ENCODE data around the gene CDH16.
"Not testable (repeated sequence)": the region's sequence is repeated elsewhere in the genome, so short reads cannot be mapped to it uniquely, and the experiment has no call there.

CDH16 gene

DNA sequence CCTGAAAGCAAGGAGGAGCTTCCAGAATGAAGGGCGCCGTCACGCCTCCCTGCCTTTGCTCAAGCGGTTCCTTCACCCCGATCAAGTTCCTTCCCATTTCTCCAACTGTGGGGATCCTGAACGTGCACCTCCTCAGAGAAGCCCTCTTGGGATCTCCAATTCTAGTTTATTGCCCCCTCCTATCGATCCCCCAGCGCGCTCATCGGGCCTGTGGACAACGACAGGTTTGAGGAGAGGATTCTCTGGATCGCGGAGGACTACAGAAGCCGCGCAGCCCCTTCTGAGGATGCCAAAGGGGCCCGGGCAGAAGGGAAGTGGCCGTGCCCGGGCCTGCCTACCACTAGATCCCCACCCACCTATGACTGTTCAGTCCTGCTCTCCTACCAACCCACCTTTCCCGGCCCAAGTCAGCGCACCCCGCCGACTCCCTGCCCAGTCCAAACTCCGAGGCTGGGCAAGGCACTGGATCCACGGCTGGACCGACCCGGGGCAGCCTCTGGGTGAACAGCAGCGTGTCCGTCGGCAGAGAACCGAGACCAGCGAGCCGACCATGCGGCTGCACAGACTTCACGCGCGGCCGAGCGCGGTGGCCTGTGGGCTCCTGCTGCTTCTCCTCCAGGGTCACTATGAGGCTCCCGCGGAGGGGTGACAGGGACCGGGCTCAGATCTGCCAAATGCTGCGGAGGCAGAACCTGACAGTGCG is 29.6 kb upstream of the CDH16 start:
- Histone ChIP-seq H3K4me3 (ENCODE audit: low read depth, low read length) (peak overlapping the region; percentile 51), H3K36me3 (replicated peaks) (peaks cover 4% of the 10 kb centered on the region), H3K27me3 (replicated peaks) (peaks cover 9% of the 10 kb centered on the region), H3K27ac (no peak overlapping the region)
- no peak for DNase-seq
- in situ Hi-C loops (cut with HindIII; ENCODE audit: low pct_ligation_motif_present, low sequenced_read_pairs): no loop called here
- TF ChIP-seq, protein P1, sequence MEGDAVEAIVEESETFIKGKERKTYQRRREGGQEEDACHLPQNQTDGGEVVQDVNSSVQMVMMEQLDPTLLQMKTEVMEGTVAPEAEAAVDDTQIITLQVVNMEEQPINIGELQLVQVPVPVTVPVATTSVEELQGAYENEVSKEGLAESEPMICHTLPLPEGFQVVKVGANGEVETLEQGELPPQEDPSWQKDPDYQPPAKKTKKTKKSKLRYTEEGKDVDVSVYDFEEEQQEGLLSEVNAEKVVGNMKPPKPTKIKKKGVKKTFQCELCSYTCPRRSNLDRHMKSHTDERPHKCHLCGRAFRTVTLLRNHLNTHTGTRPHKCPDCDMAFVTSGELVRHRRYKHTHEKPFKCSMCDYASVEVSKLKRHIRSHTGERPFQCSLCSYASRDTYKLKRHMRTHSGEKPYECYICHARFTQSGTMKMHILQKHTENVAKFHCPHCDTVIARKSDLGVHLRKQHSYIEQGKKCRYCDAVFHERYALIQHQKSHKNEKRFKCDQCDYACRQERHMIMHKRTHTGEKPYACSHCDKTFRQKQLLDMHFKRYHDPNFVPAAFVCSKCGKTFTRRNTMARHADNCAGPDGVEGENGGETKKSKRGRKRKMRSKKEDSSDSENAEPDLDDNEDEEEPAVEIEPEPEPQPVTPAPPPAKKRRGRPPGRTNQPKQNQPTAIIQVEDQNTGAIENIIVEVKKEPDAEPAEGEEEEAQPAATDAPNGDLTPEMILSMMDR (IDR thresholded peaks at IDR 0.05; ENCODE audit: low read depth, low read length, missing control alignments): no peak

DNA sequence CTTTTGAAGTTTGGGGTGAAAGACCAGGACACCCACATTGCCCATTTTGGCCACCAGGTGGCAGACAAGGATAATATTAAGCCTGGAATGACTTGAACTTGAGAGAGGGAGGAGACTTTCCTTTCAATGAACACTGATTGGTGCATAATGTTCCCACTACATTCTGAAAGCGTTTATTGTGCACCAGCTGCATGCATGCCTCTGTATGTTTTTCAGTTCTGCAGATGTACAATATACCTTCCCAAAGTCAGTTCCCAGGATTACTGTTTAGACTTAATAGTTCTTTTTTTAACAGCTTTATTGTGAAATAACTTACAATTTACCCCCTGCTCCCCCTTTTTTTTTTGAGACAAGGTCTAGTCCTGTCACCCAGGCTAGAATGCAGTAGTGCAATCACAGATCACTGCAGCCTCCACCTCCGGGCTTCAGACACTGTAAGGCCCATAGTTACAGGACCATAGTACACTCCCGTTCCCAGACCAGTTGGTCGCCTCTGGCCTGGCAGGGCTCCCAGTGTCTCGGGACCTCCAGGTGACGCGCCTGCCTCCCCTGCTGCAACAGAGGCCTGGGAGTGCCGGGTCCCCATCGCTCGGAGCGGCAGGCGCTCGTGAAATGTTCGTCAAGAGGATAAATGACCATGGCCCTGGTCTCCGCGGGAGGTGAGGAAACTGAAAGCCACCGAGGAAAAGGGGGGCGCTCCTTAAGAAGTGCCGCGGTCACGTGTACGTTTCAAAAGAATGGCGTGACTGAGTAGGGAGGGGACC is 28.8 kb upstream of the CDH16 start:
- H3K36me3 ChIP-seq (replicated peaks): peaks cover 4% of the 10 kb centered on the region
- DNase-seq: peak; percentile 79
- no peak overlapping the region for H3K27ac ChIP-seq
- TF ChIP-seq, protein P1 (IDR thresholded peaks at IDR 0.05; ENCODE audit: low read depth, low read length, missing control alignments): peak; percentile 91
- in situ Hi-C loops (cut with HindIII; ENCODE audit: low pct_ligation_motif_present, low sequenced_read_pairs): no loop called here
- peaks cover 9% of the 10 kb centered on the region for H3K27me3 ChIP-seq (replicated peaks)
- H3K4me3 ChIP-seq (ENCODE audit: low read depth, low read length): peak overlapping the region; percentile 51

DNA sequence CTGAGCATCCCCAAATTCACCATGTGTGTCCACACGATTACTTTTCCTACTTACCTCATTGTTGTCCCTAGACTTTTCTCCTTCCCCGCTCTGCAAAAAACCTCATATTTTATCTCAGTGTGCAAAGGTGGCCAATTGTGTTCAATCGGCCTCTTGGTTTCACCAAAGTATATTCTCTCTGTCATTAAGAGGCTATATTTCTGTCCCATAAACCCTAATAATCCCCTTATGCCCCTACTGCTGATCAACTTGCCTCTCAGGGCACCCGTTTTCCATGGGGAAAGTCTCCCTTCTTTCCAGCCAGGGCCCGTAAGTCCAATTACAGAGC is 28.3 kb upstream of the CDH16 start:
- H3K36me3 ChIP-seq (replicated peaks): peaks cover 9% of the 10 kb centered on the region
- in situ Hi-C loops (cut with HindIII; ENCODE audit: low pct_ligation_motif_present, low sequenced_read_pairs): no loop called here
- no peak for DNase-seq
- TF ChIP-seq, protein P1 (IDR thresholded peaks at IDR 0.05; ENCODE audit: low read depth, low read length, missing control alignments): no peak
- peaks cover 9% of the 10 kb centered on the region for H3K27me3 ChIP-seq (replicated peaks)
- H3K27ac ChIP-seq: no peak overlapping the region
- no peak overlapping the region for H3K4me3 ChIP-seq (ENCODE audit: low read depth, low read length)

DNA sequence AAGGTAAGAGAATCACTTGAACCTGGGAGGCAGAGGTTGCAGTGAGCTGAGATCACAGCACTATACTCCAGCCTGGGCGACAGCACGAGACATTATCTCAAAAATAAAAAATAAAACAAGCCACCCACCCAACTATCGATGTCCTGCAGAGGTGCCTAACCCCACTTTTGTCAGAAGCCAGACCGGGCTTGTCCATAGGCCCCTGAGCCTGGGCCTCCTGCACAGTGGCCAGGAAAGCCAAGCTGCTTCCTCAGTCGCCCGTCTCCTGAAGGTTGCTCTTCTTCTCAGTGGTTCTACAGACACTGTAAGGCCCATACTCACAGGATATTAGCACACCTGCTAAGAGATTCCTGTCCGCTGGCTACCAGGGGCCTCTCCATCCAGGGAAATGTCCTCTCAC is 27.9 kb upstream of the CDH16 start:
- TF ChIP-seq, protein P1 (IDR thresholded peaks at IDR 0.05; ENCODE audit: low read depth, low read length, missing control alignments): no peak
- in situ Hi-C loops (cut with HindIII; ENCODE audit: low pct_ligation_motif_present, low sequenced_read_pairs): no loop called here
- DNase-seq: no peak
- Histone ChIP-seq H3K36me3 (replicated peaks) (peaks cover 12% of the 10 kb centered on the region), H3K27me3 (replicated peaks) (peaks cover 9% of the 10 kb centered on the region), H3K27ac (no peak overlapping the region), H3K4me3 (ENCODE audit: low read depth, low read length) (no peak overlapping the region)

DNA sequence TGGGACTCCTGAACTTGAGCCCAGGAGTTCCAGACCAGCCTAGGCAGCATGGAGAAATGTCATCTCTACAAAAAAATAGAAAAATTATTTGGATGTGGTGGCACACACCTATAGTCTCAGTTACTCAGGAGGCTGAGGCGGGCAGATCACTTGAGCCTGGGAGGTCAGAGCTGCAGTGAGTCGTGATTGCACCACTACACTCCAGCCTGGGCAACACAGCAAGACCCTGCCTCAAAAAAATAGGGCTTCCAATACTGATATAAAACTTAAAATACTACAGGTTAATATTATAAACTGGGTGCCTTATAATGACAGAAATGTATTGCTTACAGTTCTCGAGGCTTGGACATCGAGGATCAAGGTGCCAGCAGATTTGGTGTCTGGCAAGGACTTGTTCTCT is 27.3 kb upstream of the CDH16 start:
- H3K4me3 ChIP-seq (ENCODE audit: low read depth, low read length): no peak overlapping the region
- no peak overlapping the region for H3K27ac ChIP-seq
- peaks cover 9% of the 10 kb centered on the region for H3K27me3 ChIP-seq (replicated peaks)
- peaks cover 18% of the 10 kb centered on the region for H3K36me3 ChIP-seq (replicated peaks)
- TF ChIP-seq, protein P1 (IDR thresholded peaks at IDR 0.05; ENCODE audit: low read depth, low read length, missing control alignments): no peak
- in situ Hi-C loops (cut with HindIII; ENCODE audit: low pct_ligation_motif_present, low sequenced_read_pairs): no loop called here
- DNase-seq: no peak

DNA sequence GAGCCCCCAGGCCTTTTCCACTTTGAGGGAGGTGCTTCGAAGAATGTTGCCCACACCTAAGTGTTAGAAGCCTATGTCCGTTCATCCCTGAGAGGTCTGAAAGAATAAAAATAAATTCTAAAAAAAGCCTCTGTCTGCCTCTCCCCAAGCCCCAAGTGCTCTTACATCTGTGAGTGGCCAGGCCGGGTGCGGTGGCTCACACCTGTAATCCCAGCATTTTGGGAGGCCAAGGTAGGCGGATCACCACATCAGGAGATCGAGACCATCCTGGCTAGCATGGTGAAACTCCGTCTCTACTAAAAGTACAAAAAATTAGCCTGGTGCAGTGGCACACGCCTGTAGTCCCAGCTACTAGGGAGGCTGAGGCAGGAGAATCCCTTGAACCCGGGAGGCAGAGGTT is 26.3 kb upstream of the CDH16 start:
- H3K27ac ChIP-seq; H3K4me3 ChIP-seq (ENCODE audit: low read depth, low read length); DNase-seq; H3K27me3 ChIP-seq (replicated peaks); in situ Hi-C loops (cut with HindIII; ENCODE audit: low pct_ligation_motif_present, low sequenced_read_pairs): not testable (repeated sequence)
- H3K36me3 ChIP-seq (replicated peaks): peaks cover 25% of the 10 kb centered on the region
